ENCODE data around the gene NUDT3.
"Not testable (repeated sequence)": the region's sequence is repeated elsewhere in the genome, so short reads cannot be mapped to it uniquely, and the experiment has no call there.

Gene NUDT3

DNA sequence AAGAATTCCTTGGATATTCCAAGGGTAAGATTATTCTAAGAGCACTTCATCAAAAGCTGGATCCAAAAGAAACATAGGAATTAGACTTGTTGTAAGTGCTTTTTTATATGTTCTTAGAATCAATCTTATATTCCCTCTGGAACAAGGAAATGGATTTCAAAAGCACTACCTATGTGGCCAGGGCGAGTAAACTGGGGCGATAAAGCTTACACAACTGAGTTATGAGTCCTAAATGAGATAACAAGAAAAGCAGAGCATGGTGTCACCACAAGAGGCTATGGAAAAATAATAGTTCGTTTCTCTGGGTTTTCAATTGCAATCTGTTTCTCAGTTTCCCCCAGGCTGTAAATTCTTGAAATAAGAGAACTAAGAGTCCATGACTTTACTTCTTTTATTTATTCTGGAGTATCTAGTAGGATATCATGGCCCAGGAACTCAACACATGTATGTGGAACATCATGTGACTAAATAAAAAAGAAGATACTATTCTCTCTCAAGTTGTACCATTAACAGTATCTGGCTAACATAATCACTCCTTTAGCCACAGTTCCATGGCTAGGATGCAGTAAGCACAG lies 51.5 kb downstream of the NUDT3 start:
- no peak for DNase-seq

DNA sequence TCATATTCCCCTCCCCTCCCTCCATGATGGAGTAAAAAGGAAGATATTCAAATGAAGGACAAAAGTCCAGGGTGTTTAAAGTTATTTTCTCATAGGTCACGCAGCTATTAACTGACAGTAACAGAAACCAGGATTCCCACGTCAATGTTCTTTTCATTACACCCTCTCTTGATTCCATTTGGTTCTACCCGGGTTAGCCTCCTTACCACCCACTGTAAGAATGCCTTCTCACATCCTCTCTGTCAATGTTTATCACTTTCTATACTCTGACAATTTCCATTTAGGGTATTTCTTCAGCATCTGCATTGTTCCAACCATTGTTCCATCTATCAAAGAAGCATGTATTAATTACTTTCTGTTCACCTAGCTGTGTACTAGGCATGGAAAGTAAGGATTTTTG lies 52.1 kb downstream of the NUDT3 start:
- no peak for DNase-seq

DNA sequence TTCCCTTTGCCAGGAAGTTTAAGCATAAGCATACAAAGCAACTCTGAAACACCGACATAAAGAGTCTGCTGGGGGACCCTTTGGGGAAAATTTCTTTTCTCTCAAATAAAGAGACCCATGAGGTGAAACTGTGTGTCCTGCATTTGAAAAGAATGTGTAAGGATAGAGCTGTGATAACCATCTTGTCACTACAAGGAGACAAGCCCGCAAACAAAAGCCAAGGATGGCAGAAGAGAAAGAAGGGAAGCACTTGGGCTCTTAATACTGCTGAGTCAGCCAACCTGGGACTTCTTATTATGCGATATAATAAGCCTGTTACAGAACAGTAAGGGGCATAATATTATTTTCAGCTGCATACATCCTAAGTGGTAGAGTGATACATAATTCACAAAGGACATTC lies 52.5 kb downstream of the NUDT3 start:
- DNase-seq = no peak

DNA sequence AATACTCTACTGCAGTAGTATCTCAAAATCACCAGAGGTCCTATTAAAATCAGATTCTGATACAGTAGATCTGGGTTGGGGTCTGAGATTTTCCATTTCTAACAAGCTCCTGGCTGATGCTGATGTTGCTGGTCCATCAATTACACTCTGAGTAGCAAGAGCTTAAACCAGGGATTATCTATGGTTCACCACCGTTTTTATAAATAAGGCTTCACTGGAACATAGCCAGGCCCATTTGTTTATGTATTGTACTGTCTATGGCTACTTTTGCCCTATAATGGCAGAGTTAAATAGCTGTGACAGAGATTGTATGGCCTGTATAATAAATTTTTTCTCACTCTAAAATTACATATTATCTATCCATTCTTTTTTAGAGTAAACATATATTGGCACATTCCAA lies 53.0 kb downstream of the NUDT3 start:
- no peak for DNase-seq

DNA sequence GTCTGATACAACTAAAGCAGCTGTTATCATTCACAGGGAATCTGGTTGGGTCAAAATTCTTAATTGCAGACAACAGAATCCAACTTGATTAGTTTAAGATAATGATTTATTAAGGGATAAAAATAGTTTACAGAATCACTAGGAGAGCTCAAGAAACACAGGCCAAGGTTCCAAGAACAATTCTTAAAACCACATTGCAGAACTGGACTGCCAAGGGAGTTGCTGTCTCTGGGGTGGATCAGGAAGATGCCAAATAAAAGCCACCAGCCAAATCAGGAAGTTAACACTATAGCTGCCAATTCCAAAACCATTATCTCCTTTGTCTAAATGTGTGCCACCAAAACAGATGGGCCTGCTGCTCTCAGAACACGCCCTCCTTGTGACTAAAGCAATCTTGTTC lies 53.7 kb downstream of the NUDT3 start:
- no peak for DNase-seq

DNA sequence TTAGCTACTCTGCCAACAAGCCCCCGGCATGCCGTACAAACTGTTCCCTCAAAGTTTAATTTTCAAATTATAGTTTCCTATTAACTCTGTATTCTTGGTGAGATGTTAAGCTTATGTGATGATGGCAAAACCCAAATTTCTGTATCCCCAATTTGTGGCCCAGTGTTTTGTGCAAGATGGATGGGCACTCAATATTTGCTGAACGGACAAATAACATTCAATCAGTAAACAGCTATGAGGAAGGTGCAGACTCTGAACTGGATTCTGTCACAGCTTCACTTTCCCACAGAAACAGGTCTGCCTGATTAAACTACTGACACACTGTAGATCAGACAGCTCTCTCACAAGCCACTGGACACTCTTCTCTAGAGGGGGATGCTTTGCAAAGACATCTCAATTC lies 54.1 kb downstream of the NUDT3 start:
- no peak for DNase-seq

DNA sequence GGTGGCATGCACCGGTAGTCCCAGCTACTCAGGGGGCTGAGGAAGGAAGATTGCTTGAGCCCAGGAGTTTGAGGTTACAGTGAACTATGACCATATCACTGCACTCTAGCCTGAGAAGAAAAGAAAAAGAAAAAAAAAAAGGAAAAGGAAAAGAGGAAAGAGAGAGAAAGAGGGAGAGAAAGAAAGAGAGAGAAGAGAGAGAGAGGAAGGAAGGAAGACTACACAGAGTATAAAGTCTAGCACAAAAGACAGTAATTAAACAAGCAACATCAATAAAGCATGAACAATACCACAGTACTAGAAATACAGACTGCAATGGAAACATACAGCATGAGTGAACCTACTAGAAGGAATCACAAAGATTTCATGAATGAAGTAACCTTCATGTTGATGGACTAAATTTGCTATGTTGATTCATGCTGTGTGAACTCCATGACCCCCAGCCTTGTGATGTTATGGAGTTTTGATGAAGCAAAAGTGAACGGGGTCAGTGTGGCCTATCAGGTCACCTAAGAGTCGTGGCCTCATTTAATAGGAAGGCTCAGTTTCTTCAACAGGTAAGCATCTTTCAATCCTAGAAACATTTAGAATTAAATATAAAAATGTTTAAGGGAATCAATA lies 57.6 kb downstream of the NUDT3 start:
- DNase-seq = no peak

DNA sequence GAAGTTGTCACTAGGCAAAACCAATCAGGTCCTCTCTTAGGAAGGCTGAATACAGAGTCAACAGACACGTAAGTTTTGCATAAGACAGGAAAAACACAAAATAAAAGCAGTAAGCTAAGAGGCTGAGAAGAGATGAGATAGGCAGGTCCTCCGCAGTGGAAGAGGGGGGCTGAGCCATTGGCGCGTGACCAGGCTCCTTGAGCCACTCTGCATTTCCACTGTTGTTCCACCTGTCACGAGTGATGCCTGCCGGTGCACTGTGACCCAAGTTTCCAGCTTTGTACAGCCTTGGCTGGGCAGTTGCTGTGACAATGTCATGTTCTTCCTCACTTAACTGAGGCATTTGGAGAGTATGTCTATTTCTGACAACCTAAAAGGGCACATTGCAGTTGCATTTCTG lies 58.6 kb downstream of the NUDT3 start:
- DNase-seq = no peak

DNA sequence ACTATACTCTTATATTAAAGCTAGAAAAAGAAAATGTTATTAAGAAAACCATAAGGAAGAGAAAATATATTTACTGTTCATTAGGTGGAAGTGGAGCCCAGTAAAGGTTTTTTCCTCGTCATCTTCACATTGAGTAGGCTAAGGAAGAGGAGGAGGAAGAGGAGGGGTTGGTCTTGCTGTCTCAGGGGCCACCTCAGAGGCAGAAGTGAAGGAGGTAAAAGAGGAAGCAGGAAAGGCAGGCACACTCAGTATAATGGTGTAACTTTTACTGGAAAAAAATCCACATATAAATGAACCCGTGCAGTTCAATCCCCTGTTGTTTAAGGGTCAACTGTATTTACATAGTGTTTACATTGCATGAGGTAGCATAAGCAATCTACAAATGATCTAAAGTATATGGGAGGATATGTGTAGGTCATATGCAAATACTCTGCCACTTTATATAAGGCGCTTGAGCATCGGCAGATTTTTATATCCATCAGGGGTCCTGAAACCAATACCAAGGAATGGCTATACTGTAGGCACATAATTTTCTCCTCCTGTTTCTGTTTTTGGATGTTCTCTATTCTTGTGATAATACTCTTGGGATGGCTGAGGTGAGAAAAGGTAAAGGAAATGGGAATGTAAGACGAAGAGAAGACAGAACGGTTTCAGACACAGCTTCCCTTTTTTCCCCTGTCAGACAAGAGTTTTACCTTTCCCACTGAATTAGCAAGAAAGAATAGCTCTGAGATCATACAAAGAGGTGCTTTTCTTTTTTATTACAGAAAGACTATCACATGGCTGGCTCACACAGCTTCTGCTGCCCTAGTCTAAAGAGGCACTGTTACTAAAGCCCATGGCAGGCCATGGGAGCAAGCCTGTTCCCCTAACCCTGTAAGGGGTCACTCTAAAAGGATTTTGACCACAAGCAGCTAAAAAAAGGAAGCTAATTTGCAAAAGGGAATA lies 59.9 kb downstream of the NUDT3 start:
- no peak for DNase-seq

DNA sequence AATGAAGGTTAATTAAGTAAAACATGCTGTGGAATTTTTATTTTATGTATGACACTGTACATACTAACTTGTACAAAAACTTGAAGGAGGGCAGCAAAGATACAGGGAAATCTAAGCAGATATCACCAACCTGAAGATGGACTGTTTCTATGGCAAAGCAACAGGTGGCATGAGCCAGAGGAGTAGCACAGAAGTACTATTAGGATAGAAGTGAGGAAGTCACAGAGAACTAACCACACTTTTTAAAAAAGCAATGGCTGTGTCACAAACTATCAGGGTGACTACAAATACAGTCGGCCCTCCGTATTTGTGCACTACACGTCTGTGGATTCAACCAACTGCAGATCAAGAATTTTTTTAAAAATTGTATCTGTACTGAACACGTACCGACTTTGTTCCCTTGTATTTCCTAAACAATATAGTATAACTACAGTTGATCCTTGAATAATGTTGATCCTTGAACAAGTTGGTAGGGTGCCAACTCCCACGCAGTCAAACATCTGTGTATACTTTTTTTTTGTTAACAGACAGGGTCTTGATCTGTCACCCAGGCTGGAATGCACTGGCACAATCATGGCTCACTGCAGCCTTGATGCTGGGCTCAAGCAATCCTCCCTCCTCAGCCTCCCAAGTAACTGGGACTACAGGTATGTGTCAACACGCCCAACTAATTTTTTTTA lies 61.0 kb downstream of the NUDT3 start:
- DNase-seq = no peak

DNA sequence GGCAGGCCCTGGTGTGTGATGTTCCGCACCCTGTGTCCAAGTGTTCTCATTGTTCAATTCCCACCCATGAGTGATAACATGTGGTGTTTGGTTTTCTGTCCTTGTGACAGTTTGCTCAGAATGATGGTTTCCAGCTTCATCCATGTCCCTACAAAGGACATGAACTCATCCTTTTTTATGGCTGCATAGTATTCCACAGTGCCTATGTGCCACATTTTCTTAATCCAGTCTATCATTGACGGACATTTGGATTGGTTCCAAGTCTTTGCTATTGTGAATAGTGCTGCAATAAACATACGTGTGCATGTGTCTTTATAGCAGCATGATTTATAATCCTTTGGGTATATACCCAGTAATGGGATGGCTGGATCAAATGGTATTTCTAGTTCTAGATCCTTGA lies 62.7 kb downstream of the NUDT3 start:
- DNase-seq = not testable (repeated sequence)

DNA sequence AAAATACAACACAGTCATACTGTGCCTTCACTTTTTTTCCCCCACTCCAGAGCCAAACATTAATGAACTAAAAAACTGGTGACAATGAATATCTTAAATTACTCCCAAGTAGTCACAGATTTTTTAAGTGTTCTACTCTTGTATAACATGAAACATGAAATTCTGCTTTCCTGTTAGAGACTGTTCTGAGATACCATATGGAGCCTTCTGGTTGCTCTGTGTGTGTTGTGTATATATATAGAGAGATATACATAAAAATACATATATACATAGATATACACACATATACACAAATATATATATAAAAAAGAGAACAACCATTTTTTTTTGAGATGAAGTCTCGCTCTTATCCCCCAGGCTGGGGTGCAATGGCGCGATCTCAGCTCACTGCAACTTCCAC lies 63.5 kb downstream of the NUDT3 start:
- DNase-seq = no peak

DNA sequence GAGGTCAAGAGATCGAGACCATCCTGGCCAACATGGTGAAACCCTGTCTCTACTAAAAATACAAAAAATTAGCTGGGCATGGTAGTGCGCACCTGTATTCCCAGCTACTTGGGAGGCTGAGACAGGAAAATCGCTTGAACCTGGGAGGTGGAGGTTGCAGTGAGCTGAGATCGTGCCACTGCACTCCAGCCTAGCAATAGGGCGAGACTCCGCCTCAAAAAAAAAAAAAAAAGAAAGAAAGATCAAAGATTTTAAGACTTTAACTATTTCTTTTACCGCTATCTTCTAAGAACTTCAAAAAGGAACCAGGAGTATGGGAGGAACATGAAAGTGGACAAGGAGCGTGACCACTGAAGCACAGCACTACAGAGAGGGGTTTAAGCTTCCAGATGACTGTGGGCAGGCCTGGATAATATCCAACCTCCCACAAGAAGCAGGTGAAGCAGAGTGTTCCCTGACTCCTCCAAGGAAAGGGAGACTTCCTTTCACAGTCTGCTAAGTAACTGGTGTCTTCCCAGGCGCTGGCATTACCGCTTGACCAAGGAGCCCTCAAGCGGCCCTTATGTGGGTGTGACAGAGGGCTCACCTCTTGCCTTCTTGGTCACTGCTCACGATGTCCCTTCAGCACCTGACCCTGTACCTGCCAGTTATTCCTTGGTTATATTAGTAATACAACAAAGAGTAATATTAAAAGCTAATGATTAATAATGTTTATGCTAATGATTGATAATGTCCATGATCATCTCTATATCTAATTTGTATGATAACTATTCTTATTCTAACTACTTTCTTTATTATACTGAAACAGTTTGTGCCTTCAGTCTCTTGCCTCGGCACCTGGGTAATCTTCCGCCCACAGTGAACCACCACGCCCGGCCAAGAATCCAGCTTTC lies 64.9 kb downstream of the NUDT3 start:
- DNase-seq = not testable (repeated sequence)

DNA sequence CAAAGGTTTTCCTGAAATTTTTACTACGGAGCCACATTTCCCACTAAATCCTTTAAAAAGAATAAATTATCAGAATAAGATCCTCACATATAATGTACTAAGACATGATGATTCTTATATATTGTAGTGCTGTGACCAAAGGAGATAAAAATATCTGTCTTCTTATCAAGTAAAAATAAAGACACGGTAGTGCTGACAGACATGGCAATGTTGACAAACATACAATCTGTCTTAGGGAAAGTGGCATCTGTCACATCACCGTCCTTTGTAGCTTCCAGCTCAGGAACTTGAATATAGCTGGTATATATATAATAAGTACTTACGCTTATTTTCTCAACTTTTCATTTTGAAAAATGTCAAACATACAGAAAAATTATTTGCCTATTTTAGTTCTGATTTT lies 66.8 kb downstream of the NUDT3 start:
- no peak for DNase-seq

DNA sequence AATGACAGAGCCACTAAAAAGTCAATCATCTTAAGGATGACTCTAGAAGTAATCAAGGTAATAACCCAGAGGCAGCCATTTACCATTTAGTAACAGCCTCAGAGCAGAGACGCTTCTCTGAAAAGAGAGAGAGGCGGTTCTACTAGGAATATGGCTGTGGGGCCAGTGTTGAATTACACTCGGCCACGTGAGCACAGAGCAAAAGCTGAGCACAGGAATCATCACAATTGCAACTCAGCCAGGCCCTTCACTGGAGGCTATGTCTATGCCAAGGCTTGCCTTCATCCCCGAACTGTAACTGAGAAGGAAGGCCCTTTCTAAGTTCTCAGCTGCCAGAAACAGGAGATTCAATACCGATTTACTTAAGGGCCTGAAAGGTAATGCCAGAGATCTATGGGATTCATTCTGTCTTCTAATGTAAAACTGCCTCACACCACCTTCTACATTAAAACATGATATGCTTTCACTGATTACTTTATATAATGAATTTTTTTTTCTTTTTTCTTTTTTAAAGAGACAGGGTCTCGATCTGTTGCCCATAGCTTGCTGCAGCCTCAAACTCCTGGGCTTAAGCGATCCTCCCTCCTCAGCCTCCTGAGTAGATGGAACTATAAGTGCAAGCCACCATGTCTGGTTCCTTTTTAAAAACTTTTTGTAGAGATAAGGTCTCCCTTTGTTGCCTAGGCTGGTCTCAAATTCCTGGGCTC lies 67.6 kb downstream of the NUDT3 start:
- DNase-seq = no peak

DNA sequence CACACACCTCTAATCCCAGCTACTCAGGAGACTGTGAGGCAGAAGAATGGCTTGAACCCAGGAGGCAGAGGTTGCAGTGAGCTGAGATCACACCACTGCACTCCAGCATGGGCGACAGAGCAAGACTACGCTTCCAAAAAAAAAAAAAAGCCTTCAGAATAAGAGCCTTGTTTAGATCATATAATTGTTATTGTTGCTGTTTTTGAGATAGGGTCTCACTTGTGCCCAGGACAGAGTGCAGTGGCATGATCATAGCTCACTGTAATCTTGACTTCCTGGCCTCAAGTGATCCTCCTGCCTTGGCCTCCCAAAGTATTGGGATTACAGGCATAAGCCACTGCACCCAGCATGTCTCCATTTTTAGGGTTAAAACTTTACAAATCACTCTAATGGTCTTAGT lies 68.2 kb downstream of the NUDT3 start:
- not testable (repeated sequence) for DNase-seq

DNA sequence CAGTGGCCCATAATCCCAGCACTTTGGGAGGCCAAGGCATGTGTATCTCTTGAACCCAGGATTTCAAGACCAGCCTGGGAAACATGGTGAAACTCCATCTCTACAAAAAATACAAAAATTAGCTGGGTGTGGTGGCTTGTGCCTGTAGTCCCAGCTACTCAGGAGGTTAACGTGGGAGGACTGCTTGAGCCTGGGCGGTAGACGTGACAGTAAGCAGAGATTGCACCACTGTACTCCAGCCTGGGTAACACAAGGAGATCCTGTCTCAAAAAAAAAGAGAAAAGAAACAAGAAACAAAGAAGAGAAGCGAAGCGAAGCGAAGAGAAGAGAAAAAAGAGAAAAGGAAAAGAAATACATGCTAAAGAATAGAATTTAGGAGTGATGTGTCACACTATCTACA lies 69.2 kb downstream of the NUDT3 start:
- no peak for DNase-seq

DNA sequence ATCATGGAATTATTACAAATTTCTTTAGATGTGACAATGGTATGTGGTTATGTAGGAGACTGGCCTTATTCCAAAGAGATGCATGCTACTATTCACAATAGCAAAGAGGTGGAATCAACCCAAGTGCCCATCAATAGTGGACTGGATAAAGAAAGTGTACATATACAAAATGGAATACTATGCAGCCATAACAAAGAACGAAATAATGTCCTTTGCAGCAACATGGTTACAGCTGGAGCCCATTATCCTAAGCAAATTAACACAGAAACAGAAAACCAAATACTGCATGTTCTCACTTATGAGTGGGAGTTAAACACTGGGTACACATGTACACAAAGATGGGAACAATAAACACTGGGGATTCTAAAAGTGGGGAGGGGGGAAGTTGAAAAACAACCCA lies 69.7 kb downstream of the NUDT3 start:
- DNase-seq = no peak

DNA sequence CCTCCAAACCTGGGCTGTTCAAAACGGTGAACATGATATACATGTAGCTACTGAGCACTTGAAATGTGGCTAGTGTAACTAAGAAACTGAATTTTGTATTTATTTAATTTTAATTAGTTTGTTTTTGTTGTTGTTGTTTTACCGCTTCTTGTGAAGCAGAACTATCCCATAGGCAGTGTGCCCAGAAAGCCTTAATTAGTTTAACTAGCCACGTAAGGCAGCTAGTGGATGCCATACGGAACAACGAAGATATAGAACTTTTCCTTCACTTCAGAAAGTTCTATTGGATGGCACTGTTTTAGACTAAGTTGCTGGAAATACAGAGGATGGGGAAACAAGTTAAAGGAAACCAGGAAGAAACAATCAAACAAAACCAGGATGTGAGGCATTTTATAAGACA lies 70.6 kb downstream of the NUDT3 start:
- no peak for DNase-seq

DNA sequence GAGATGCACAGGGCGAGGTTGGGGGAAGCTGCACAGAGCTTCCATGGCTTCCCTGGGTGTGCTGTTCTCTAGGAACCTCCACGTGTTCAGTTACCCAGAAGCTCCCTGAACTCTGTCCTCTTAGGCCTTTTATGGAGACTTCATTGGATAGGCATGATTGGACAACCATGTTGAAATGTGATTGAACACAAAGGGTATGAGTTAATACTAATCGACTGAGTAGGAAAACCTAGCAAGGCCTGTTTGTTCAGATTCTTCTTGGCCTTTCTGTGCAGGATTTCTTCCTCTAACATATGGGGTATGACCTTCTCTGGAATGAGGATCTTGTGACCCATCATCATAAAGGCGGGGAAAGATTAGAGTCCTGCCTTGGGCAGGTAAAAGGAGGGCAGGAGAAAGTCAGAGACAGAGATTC lies 73.0 kb downstream of the NUDT3 start:
- no peak for DNase-seq

DNA sequence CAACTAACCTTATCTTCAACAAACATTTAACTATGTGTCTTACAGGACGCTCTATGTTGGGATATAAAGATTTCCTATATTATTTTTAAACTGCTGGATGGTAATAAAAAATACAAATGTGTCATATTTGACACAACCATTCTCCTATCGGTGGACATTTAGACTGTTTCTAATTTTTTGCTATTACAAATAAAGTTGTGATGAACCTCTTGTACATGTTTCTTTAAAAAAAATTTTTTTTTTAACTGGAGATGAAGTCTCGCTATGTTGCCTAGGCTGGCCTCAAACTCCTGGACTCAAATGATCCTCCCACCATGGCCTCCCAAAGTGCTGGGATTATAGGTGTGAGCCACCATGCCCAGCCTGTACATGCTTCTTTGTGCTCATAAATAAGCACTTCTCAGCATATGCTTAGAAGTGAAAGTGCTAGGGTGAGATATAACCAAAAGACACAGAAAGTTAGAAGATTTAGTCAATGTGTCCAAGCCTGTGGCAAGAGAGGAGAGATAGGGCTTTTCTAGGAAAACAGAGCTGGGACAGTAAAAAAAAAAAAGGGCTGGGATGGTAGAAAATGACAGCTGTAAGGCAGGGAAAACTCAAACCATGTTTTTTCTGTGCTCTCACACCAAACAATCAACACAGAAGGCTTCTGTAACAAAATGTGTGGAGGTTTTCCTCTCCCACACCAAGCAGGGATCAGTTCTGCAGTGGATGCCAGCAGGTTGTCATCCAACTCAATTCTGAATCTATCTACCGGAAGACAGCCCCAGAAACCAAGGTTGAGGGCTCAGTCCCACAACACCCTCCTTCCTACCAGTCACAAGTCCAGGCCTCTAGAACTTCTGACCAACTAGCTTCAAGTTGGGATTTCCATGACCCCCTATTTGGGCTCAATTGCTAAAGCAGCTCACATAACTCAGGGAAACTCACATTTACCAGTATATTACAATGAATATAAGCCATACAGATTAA lies 73.7 kb downstream of the NUDT3 start:
- DNase-seq = no peak

Measured in activated effector memory CD4-positive, alpha-beta T cell treated with anti-CD3 and anti-CD28 coated beads, Interleukin-2, amount 50 U/mL, for 16 hours (primary cell).